Measurements from ENCODE around the gene TCERG1.
"Not testable (repeated sequence)": the region's sequence is repeated elsewhere in the genome, so short reads cannot be mapped to it uniquely, and the experiment has no call there.

TCERG1 gene

DNA sequence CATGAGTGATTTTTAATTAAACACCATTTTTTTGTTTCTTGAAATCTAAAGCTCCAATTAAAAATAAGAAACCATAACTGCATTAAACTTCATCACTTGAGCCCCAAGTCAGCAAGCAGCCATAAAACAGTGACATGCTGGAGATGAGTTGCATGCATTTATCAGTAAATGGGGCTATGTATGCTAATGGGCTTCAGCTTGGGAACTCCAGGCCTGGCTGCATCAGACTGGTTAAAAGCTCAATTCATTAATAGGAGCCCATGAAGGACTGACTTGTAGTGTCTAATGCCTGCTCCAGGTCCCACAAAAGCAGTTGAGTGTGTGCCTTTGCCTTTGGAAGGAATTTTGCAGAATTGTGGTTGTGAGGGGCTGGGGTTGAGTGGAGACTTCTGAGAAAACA is 102.5 kb downstream of the TCERG1 start:
- no peaks in the 10 kb centered on the region for H3K4me1 ChIP-seq (ENCODE audit: control insufficient read depth, insufficient read depth, low read depth, low read length)
- no peak overlapping the region for H2BK15ac ChIP-seq (ENCODE audit: low read depth, poor library complexity, severe bottlenecking)
- H3K23ac ChIP-seq (ENCODE audit: low read length in 2 of 2): no peak overlapping the region
- no peak overlapping the region for H3K4ac ChIP-seq (ENCODE audit: low read depth in 1 of 2, low read length in 2 of 2)
- no peak overlapping the region for H3K9ac ChIP-seq (ENCODE audit: low read length)
- H3K27me3 ChIP-seq (ENCODE audit: control insufficient read depth in 1 of 2, insufficient read depth in 1 of 2, low read length in 2 of 2): peaks cover 3 to 15% of the 10 kb centered on the region in 2 experiments
- no peak overlapping the region for H4K8ac ChIP-seq (ENCODE audit: low read length)
- no peak overlapping the region for H3K14ac ChIP-seq (ENCODE audit: low read length in 2 of 2)
- H2BK12ac ChIP-seq (ENCODE audit: low read length in 2 of 2): no peak overlapping the region
- H3K79me1 ChIP-seq (replicated peaks; ENCODE audit: low read length, poor library complexity, severe bottlenecking): no peaks in the 10 kb centered on the region
- H3K27ac ChIP-seq (ENCODE audit: low read length, poor library complexity, severe bottlenecking): no peak overlapping the region
- no peak overlapping the region for H3K4me3 ChIP-seq (ENCODE audit: insufficient read depth in 1 of 2, low read depth in 1 of 2, low read length in 2 of 2)
- no peak for DNase-seq
- no peak overlapping the region for H2BK5ac ChIP-seq (ENCODE audit: low read depth, low read length, poor library complexity, severe bottlenecking)
- no peak overlapping the region for H3K18ac ChIP-seq (ENCODE audit: low read depth in 1 of 2, low read length in 2 of 2)
- no peaks in the 10 kb centered on the region for H3K9me3 ChIP-seq (ENCODE audit: control insufficient read depth, low read length)
- H4K91ac ChIP-seq (ENCODE audit: low read length): no peak overlapping the region
- no peak overlapping the region for H2AFZ ChIP-seq (ENCODE audit: low read depth, low read length)
- H3K4me2 ChIP-seq (ENCODE audit: low read length, poor library complexity, severe bottlenecking): no peak overlapping the region
- H2AK5ac ChIP-seq (ENCODE audit: low read length, severe bottlenecking): no peak overlapping the region
- no peaks in the 10 kb centered on the region for H3K36me3 ChIP-seq (ENCODE audit: control insufficient read depth in 1 of 2, insufficient read depth in 2 of 2, low read depth in 1 of 2, low read length in 2 of 2)
- H2BK120ac ChIP-seq (ENCODE audit: low read depth, low read length): no peak overlapping the region

DNA sequence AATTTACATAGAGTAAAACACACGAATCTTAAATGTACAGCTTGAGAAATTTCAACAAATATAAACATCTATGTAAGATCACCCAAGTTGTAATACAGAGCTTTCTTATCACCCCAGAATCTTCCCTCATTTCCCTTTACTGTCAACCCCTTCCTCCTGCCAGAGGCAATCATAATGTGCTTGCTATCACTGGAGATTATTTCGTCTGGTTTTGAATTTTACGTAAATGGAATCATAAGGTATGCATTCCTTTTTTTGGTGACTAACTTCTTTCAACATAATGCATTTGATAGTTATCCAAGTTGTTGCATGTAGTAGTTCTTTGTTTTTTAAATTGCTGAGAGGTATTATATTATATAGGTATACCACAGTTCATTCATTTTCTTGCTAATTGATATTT is 106.3 kb downstream of the TCERG1 start:
- Histone ChIP-seq H3K4ac (ENCODE audit: low read depth in 1 of 2, low read length in 2 of 2) (no peak overlapping the region), H3K27ac (ENCODE audit: low read length, poor library complexity, severe bottlenecking) (no peak overlapping the region), H4K91ac (ENCODE audit: low read length) (no peak overlapping the region), H2BK5ac (ENCODE audit: low read depth, low read length, poor library complexity, severe bottlenecking) (no peak overlapping the region), H2BK15ac (ENCODE audit: low read depth, poor library complexity, severe bottlenecking) (no peak overlapping the region), H4K8ac (ENCODE audit: low read length) (no peak overlapping the region), H3K4me3 (ENCODE audit: insufficient read depth in 1 of 2, low read depth in 1 of 2, low read length in 2 of 2) (no peak overlapping the region), H3K23ac (ENCODE audit: low read length in 2 of 2) (no peak overlapping the region), H3K18ac (ENCODE audit: low read depth in 1 of 2, low read length in 2 of 2) (no peak overlapping the region), H2BK120ac (ENCODE audit: low read depth, low read length) (no peak overlapping the region), H3K4me1 (ENCODE audit: control insufficient read depth, insufficient read depth, low read depth, low read length) (no peaks in the 10 kb centered on the region), H3K27me3 (ENCODE audit: control insufficient read depth in 1 of 2, insufficient read depth in 1 of 2, low read length in 2 of 2) (peaks cover 0 to 13% of the 10 kb centered on the region in 2 experiments), H3K9ac (ENCODE audit: low read length) (no peak overlapping the region), H3K14ac (ENCODE audit: low read length in 2 of 2) (no peak overlapping the region), H3K9me3 (ENCODE audit: control insufficient read depth, low read length) (no peaks in the 10 kb centered on the region), H3K4me2 (ENCODE audit: low read length, poor library complexity, severe bottlenecking) (no peak overlapping the region), H3K36me3 (ENCODE audit: control insufficient read depth in 1 of 2, insufficient read depth in 2 of 2, low read depth in 1 of 2, low read length in 2 of 2) (no peaks in the 10 kb centered on the region), H2BK12ac (ENCODE audit: low read length in 2 of 2) (no peak overlapping the region), H3K79me1 (replicated peaks; ENCODE audit: low read length, poor library complexity, severe bottlenecking) (no peaks in the 10 kb centered on the region), H2AFZ (ENCODE audit: low read depth, low read length) (no peak overlapping the region), H2AK5ac (ENCODE audit: low read length, severe bottlenecking) (no peak overlapping the region)
- 90% methylated on average over 1 of the region's 3 CpGs for WGBS
- DNase-seq: no peak

DNA sequence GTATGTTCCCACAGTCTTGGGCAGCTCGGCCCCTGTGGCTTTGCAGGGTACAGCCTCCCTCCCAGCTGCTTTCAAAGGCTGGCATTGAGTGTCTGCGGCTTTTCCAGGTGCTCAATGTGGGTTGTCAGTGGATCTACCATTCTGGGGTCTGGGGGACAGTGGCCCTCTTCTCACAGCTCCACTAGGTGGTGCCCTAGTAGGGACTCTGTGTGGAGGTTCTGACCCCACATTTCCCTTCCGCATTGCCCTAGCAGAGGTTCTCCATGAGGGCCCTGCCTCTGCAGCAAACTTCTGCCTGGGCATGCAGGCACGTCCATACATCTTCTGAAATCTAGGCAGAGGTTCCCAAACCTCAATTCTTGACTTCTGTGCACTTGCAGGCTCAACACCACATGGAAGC is 109.8 kb downstream of the TCERG1 start:
- not testable (repeated sequence) for H2BK120ac ChIP-seq (ENCODE audit: low read depth, low read length); H2BK12ac ChIP-seq (ENCODE audit: low read length in 2 of 2); H3K9me3 ChIP-seq (ENCODE audit: control insufficient read depth, low read length); H3K4ac ChIP-seq (ENCODE audit: low read depth in 1 of 2, low read length in 2 of 2); H4K8ac ChIP-seq (ENCODE audit: low read length); H2BK15ac ChIP-seq (ENCODE audit: low read depth, poor library complexity, severe bottlenecking); H3K79me1 ChIP-seq (replicated peaks; ENCODE audit: low read length, poor library complexity, severe bottlenecking); H3K27ac ChIP-seq (ENCODE audit: low read length, poor library complexity, severe bottlenecking); H3K18ac ChIP-seq (ENCODE audit: low read depth in 1 of 2, low read length in 2 of 2); H3K4me2 ChIP-seq (ENCODE audit: low read length, poor library complexity, severe bottlenecking); H2BK5ac ChIP-seq (ENCODE audit: low read depth, low read length, poor library complexity, severe bottlenecking); H3K23ac ChIP-seq (ENCODE audit: low read length in 2 of 2); H3K4me3 ChIP-seq (ENCODE audit: insufficient read depth in 1 of 2, low read depth in 1 of 2, low read length in 2 of 2); H2AFZ ChIP-seq (ENCODE audit: low read depth, low read length); DNase-seq; H3K36me3 ChIP-seq (ENCODE audit: control insufficient read depth in 1 of 2, insufficient read depth in 2 of 2, low read depth in 1 of 2, low read length in 2 of 2); H4K91ac ChIP-seq (ENCODE audit: low read length); H3K27me3 ChIP-seq (ENCODE audit: control insufficient read depth in 1 of 2, insufficient read depth in 1 of 2, low read length in 2 of 2); H3K9ac ChIP-seq (ENCODE audit: low read length); H3K14ac ChIP-seq (ENCODE audit: low read length in 2 of 2); H2AK5ac ChIP-seq (ENCODE audit: low read length, severe bottlenecking)
- WGBS: 88% methylated on average over 4 of the region's 4 CpGs
- H3K4me1 ChIP-seq (ENCODE audit: control insufficient read depth, insufficient read depth, low read depth, low read length): peaks cover 10% of the 10 kb centered on the region

DNA sequence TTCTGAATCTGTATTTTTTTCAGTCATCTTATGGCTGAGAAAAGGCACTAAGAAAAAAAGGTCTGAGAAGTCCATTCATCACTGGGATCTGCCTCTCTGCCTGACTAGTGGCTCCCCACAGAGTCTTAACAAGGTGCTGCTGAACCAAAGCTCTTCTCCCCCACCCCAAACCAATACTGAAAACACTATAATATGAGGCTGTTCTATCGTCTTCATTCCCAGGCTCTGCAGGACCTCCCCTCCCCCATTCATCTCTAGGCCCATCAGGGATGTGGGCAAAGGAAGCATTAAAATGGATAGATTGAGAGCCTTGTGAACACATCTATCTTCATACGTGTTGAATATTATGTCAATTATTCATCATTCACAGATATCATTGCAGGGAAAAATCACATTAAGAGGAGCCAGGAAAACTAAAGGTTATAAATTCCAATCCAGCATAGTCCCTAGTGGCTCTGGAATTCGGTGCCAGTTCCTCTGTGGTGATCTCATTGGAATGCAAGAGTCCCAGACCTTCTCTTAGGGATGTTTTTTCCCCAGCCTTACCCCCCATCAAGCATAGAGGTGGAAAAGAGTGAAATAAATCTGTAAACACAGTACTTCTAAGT is 113.2 kb downstream of the TCERG1 start:
- no peak overlapping the region for H2BK12ac ChIP-seq (ENCODE audit: low read length in 2 of 2)
- H3K4me2 ChIP-seq (ENCODE audit: low read length, poor library complexity, severe bottlenecking): peak overlapping the region; percentile 1
- H3K4me3 ChIP-seq (ENCODE audit: insufficient read depth in 1 of 2, low read depth in 1 of 2, low read length in 2 of 2): no peak overlapping the region
- H3K27me3 ChIP-seq (ENCODE audit: control insufficient read depth in 1 of 2, insufficient read depth in 1 of 2, low read length in 2 of 2): no peaks in the 10 kb centered on the region
- H4K91ac ChIP-seq (ENCODE audit: low read length): no peak overlapping the region
- peak overlapping the region; percentile 56 for H4K8ac ChIP-seq (ENCODE audit: low read length)
- H2AFZ ChIP-seq (ENCODE audit: low read depth, low read length): no peak overlapping the region
- H3K14ac ChIP-seq (ENCODE audit: low read length in 2 of 2): no peak overlapping the region
- no peaks in the 10 kb centered on the region for H3K79me1 ChIP-seq (replicated peaks; ENCODE audit: low read length, poor library complexity, severe bottlenecking)
- H3K4ac ChIP-seq (ENCODE audit: low read depth in 1 of 2, low read length in 2 of 2): no peak overlapping the region
- H3K9me3 ChIP-seq (ENCODE audit: control insufficient read depth, low read length): no peaks in the 10 kb centered on the region
- no peak overlapping the region for H3K23ac ChIP-seq (ENCODE audit: low read length in 2 of 2)
- peak; percentile 22 for DNase-seq
- H2BK15ac ChIP-seq (ENCODE audit: low read depth, poor library complexity, severe bottlenecking): no peak overlapping the region
- peak overlapping the region; percentile 90 for H3K27ac ChIP-seq (ENCODE audit: low read length, poor library complexity, severe bottlenecking)
- H3K9ac ChIP-seq (ENCODE audit: low read length): no peak overlapping the region
- H3K36me3 ChIP-seq (ENCODE audit: control insufficient read depth in 1 of 2, insufficient read depth in 2 of 2, low read depth in 1 of 2, low read length in 2 of 2): no peaks in the 10 kb centered on the region
- peak overlapping the region; percentile 20 for H2AK5ac ChIP-seq (ENCODE audit: low read length, severe bottlenecking)
- peaks cover 12% of the 10 kb centered on the region for H3K4me1 ChIP-seq (ENCODE audit: control insufficient read depth, insufficient read depth, low read depth, low read length)
- H2BK5ac ChIP-seq (ENCODE audit: low read depth, low read length, poor library complexity, severe bottlenecking): peak overlapping the region; percentile 45
- WGBS: no CpG with 5 or more reads among the region's 3 CpGs
- H3K18ac ChIP-seq (ENCODE audit: low read depth in 1 of 2, low read length in 2 of 2): no peak overlapping the region
- H2BK120ac ChIP-seq (ENCODE audit: low read depth, low read length): no peak overlapping the region

Data from mesenchymal stem cell (in vitro differentiated cells and primary cell).